SIG-M5 (cell line): Measurements from ENCODE around the gene SQSTM1.
"Not testable (repeated sequence)": the region's sequence is repeated elsewhere in the genome, so short reads cannot be mapped to it uniquely, and the experiment has no call there.

ENCODE experiments used
- DNase-seq: peaks from one replicate; lab custom pipeline; 2025; lab: John Stamatoyannopoulos, UW

SQSTM1 gene

DNA sequence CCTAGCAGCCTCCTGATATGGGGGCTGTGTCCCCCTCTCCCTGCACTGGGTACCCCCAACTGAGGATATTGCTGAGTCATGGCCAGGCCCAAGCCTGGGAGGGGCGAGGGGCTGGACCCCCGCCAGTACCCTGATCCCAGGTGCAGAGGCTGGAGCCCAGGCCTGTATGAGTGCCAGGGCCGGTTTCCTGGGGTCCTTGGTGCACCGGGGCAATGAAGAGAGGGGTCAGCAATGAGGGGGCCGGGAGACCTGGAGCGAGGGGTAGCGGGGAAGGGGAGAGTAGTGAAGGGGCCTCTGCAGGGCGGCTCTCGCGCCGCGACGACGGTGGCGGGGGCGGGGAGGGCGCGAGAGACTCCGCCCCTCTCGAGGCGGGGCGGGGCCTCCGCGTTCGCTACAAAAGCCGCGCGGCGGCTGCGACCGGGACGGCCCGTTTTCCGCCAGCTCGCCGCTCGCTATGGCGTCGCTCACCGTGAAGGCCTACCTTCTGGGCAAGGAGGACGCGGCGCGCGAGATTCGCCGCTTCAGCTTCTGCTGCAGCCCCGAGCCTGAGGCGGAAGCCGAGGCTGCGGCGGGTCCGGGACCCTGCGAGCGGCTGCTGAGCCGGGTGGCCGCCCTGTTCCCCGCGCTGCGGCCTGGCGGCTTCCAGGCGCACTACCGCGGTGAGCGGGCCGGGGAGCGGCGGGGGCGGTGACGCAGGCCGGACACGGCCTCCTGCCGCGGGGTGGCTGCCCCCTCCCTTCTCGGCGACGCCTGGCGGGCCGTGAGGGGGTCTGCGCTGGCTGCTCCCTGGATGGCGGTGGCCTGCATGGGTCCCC, at the start of gene SQSTM1:
SQSTM1 (plus strand) TSS at position 423 of the 815 bp plus-strand sequence; CDS start at position 455, 32 bp downstream.
- DNase-seq: no peak

DNA sequence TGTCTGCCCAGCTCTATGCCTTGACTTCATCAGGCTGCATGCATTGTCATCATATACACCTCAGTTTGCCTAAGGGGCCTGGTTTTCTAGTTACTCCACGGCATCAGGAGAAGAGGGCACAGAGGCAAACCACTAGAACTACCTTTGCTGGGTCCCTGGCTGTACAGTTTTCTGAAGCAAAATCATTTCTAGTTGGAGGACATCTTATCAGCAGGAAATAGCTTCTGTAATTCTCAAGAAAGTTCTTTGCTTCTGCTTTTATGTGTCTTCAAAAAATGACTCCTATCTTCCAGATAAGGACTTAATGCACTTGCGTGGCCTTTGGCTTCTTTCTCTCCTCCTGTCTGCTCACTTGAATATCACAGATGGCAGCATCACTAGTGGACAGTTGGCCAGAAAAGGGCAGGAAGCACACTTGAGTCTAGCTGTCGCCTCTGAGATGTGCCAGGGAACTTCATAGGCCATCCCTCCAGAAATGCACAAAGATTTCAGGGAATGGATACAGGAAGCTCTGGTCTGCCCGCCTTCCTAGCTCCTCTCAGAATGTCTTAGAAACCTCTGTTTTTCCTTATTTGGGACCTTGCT, 49.3 kb upstream of the SQSTM1 start:
- DNase-seq: no peak

DNA sequence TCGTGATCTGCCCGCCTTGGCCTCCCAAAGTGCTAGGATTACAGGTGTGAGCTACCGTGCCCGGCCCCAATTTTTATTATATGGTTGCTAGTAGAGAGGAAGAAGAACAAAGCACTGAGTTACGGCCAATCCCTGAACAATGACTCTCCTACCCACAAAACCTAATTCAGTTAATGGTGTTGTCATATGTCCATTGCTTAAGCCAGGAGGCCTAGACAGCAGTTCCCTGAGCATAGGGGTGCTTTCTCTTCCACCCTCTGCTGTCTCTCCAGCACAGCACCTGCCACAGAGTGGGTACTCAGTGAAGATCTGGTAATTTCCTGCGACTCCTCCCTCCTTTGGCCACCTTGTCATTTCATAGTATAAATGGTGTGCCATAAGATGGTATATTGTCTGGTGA, 48.4 kb upstream of the SQSTM1 start:
- DNase-seq: no peak

DNA sequence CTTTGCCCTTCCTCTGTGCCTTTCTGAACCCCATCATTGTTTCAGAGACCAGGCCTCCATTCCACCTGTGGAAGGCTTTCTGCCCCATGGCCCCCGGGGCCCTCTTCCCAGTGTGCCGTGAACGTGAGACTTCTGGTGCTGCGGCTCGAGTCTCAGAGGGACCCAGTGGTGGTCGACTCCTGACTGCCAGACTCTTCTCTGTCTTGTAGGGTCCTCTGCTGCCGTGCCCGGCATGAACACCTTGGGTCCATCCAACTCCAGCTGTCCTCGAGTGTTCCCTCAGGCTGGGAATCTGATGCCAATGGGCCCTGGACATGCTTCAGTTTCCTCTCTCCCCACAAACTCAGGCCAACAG, 47.0 kb upstream of the SQSTM1 start:
- no peak for DNase-seq

DNA sequence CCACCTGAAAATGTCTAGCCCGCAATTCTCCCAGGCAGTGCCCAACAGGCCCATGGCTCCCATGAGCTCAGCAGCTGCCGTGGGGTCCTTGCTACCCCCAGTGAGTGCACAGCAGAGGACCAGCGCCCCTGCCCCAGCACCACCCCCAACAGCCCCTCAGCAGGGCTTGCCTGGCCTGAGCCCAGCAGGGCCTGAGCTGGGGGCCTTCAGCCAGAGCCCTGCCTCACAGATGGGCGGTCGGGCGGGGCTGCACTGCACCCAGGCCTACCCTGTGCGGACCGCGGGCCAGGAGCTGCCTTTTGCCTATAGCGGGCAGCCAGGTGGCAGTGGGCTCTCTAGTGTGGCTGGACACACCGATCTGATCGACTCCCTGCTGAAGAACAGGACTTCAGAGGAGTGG, 46.3 kb upstream of the SQSTM1 start:
- DNase-seq: no peak

DNA sequence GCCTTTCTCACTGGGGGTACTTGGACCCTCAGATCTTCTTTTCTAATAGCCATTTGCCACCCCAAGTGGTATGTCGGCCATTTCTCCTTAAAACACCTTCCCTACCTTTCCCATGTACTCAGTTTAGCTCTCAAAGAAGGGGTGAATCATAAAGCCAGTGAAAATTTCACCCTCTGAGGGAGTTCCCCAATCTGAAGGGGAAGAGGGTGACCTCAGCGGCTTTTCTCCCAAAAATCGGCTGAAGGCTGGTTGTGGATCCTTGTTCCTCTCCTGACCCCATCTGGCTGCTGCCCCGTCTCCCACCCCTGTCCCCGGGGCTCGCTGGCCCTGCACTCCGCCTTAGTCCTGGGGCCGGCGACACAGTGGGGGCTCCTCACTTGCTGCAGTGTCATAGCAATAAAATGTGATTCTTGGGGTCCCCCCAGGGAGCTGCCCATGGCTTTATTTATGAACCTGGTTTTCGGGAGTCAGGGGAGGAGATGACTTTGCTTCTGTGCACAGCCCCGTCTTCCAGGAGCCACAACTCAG, 44.2 kb upstream of the SQSTM1 start:
- DNase-seq: no peak

DNA sequence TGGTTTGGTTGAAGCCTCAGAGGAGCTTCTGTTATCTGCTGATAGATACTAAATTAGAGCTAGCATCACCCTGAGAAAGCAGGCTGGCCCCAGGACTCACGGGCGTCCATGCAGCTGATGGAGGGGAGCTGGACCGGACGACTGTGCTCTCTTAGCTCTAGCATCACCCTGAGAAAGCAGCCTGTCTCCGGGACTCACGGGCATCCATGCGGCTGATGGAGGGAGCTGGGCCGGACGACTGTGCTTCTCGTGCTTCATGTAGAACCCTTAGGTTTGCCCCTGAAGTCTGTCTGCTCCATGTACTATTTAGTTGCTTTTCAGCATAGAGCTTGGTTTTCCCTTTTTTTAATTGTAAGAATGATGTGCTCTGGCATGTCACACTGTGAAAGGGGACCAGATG, 43.2 kb upstream of the SQSTM1 start:
- DNase-seq: no peak

DNA sequence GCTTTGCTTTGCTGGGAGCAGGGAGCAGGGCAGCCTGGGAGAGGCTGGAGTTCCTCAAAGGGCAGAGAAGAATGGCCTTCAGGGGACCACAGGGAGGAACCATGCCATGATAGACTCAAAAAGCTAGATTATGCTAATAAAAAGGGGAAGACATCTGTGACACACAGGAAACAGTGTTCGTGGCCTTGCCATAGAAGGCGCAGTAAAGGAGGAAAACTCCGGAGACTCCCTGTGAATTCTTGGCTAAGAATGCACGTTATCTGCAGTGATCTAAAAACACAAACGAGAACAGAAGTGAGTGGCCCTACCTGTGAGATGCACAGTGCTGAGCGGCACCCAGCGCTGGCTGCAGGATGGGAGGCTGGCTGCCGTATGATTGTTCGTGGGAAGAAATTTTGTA, 42.8 kb upstream of the SQSTM1 start:
- no peak for DNase-seq

DNA sequence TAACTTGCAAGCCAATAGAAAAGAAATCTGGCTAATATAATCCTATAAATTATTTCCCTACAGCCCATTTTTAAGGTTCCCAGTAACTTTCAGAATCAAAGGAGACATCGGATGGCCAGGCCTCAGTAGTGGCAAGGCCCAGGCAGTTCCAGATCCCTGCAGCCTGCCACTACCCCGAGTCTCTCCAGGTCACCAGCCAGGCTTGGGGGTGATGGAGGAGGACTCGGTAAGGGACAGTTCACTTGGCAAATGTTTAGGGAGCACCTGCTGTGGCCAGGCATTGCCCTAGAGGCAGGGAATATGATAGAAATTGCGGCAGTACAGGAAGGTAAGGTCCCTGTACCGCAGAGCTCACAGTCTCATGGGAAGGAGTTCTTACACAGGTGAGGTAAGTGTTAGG, 42.1 kb upstream of the SQSTM1 start:
- DNase-seq: no peak

DNA sequence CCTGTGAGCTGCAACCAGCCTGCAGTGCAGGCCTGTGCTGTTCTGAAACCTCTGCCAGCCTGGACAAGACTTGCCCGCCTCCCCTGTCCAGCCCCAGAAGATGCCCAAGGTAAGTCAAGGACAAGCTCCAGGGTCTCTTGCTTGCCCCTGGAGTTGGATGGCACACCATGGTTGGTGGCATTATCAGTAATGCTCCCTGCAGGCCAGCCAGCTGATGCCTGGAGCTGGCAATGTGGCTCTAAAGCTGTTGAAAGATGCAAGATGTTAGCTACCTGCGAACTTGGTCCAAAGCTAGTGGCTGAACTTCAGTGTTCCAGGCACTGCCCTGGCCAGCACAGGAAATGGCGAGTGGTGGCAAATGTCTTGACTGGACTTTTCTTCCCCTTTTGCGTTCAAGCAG, 40.9 kb upstream of the SQSTM1 start:
- DNase-seq: no peak

DNA sequence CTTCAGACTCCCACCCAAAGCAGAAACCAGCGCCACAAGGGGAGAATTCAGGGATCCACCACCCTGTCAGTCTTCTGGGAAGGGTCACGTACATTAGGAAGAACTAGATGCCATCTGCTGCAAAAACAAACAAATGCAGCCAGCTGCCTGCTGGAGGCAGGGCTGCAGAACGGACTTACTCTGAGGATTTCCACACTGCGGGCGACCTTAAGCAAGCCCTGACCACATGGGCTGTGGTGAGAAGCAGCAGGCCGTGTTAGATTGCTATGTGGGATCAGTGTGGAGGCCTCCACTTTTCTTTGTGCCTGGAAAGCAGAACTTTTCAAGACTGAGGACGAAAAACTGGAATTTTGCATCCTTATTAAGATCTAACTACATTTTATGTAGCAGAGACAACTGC, 40.3 kb upstream of the SQSTM1 start:
- no peak for DNase-seq

DNA sequence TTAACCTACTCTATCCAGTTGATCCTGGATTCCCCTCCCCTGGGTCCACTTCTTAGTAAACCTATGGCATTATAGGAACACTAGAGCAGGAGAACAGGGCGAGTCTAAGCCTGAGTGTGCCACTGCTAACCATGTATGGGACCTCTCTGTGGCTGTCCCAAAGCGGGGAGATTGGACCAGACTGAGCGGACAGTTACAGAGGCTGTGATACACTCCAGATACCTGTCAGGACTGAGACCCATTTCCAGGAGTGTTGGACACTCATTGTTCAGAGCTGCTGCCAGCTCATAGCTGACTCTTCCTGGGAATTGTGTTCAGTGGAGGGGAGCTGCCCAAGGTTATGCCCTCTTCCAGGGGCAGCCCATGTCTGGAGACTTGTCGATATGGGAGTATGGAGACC, 38.9 kb upstream of the SQSTM1 start:
- no peak for DNase-seq

DNA sequence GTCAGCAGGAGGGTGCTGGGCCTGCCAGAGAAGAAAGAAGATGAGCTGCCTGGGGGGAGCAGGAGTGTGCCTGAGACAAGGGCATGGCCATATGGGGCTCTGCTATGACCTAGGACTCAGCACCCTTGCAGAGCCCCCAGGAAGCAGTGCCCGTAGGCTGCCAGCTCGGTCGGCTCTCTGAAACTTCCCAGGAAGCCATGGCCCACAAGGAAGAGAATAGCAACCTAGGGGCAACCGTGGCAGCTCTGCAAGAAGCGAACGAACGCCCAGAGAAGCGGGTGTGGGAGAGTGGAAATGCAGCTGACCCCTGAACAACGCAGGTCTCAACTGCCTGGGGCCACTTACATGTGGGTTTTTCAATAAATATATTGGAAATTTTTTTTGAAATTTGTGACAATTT, 37.6 kb upstream of the SQSTM1 start:
- DNase-seq: no peak

DNA sequence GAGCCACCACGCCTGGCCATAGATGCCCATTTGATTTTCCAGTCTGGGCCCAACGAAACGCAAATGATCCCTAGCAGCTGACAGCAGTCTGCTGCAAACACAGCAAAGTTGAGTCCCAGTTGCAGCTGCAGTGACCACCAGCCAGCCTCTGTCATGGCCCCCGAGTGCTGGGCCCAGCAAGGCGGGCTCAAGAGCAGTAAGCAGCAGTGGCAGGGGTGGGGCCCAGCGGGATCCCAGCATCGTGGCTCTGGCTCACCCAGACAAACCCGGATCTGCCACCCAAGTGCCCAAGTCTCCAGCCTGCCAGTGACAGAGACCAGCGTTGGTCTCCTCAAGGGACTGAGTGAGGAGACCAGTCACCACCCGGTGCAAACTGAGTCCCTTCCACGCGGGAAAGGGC, 33.8 kb upstream of the SQSTM1 start:
- no peak for DNase-seq

DNA sequence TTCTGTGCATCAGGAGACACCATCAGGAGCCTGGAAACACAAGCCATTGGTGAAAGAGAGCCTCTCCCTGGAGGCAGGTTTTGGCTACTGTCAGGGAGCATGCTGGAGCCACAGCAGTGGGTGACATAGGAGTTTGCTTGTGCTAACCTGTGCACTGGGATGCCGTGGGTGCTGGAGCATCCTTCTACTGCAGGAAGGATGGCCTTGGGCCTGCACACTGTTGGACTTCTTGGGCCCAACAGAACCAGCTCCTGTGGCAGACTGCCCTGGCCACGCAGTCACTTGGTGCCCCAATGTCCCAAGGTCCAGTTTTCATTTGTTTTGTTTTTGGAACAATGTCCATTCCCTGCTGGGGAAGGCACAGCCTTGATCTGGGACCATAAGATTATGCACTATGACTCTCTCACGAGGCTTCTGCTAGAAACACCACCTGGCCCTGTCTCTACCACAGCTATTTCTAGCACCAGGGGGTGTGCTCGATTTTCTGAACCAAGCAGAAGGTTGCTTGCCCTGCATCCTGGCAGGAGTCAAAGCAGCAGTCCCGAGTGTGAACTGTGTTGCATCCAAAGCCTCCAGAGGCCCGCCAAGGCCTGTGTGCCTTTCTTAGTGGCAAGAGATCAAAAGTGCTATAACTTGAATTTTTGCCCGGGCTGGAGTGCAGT, 32.4 kb upstream of the SQSTM1 start:
- DNase-seq: no peak

DNA sequence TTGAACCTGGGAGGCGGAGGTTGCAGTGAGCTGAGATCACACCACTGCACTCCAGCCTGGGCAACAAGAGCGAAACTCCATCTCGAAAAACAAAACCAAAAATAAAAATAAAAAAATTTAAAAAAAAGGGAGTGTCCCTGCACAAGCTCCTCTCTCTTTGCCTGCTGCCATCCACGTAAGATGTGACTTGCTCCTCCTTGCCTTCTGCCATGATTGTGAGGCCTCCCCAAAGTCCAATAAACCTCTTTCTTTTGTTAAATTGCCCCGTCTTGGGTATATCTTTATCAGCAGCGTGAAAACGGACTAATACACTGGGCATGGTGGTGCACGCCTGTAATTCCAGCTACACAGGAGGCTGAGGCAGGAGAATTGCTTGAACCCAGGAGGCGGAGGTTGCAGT, 31.4 kb upstream of the SQSTM1 start:
- DNase-seq: not testable (repeated sequence)

DNA sequence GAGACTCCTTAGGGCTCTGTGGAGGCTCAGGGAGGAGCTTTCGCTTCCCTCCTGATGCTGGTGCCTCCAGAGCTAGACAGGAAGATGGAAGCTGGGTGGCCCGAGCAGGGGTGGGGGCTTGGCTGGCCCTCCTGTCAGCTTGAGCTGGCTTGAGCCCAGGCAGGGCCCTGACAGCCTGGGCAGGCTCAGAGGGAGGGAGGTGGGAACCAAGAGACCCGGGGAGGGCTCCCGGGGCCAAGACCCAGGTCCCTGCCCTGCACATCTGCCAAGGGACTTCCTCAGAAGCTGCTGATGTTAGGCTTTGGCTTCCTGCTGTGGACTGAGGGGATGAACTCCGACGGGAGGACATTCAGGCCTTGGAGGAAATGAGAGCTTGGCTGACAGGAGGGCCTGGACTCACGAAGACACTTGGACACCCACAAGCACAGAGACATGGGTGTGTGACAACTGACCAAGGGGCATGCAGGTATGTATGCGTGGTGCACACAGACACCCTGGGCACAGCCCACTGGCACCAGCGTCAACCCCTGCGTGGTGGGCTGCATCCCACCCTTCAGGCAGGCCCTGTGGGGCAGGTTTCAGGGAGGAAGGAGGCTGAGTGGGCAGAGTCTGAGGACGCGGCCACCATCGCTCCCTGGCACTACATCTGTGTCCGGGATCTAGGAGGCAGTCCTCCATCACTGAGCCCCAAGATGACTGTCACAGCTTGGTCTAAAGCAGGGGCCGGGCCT, 28.7 kb upstream of the SQSTM1 start:
- no peak for DNase-seq

DNA sequence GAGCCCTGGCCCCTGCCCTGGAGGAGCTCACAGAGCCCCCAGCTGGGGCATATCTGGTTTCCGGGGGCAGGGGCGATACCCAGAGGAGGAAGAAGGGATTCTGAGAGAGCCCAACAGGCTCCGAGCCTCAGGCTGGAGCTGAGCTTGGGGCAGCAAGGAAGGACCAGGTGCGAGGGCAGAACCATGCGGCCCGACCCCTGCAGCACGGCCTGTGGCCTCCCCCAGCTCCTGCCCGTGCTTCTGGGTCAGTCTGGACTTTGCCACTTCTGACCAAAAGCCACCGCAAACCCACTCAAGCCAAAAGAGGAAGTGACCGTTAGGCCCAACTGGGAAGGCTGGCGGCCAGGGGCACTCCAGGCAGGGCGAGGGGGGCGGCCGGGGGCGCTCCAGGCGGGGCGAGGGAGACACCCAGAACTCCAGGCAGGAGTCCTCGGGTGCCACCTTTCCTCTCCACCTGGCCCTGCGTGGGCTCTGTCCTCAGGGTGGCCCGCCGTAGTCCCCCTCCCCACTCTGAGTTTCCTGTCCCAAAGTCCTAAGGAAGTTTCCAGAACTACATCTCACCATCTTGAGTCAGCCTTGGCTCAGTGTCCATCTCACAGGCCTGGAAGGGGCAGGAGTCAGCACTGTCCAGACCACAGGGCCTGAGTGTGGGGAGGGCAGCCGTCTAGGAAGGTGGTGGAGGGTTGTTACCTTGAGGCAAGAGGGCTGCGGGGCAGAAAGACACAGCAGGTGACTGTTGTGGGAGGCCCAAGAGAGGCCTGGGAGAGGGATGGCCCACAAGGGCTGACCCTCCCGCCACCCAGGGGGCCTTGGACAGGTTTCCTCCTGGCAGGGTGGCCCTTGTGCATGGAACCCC, 27.9 kb upstream of the SQSTM1 start:
- DNase-seq: no peak

DNA sequence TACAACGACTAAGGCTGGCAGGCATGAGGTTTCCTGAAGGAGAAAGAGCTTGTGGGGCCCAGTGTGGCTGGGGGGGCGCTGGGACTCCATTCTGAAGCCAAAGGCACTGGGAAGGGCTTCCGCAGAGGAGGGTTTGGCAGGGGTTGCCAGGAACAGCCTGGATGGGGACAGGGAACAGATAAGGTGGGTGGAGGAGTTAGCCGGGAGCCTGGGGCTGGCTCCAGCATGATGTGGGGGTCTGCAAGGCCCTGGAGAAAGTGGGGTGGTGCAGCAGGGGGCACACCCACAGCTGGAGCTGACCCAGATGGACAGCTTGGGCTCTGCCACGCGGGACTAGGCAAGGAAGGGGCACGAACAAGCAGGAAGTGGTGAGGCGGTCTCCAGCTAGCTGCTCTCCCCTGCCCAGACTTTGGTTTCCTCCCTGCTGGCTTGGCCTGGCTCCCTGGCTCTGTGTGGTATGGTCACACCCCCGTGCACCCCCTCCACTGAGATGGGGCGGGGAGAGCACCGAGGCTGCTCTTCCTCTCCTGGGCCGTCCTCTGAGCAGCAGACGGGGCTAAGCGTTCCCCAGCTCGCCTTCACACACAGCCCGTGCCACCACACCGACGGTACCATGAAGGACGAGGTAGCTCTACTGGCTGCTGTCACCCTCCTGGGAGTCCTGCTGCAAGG, 27.1 kb upstream of the SQSTM1 start, which contains the start of gene LTC4S:
LTC4S (plus strand) TSS at position 519 of the 672 bp plus-strand sequence; CDS start at position 614, 95 bp downstream.
- DNase-seq: no peak

DNA sequence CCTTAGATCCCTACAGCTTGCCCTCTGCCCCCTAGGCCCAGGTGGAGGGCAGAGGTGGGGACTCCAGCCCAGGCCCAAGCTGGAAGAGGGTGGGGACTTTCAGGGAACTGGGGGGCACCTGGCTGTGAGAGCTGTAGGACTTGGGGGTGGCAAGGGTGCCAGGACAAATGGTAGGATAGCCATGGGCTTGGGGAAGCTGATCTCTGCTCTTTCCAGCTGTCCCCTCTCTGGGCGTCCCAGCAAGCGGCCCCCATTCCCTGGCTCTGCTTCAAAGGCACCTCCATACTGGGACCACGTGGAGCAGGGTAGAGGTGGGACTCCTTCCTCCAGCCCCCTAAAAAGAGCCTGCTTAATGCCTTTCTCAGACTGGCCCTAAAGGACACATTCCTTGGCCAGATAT, 26.5 kb upstream of the SQSTM1 start:
- no peak for DNase-seq

DNA sequence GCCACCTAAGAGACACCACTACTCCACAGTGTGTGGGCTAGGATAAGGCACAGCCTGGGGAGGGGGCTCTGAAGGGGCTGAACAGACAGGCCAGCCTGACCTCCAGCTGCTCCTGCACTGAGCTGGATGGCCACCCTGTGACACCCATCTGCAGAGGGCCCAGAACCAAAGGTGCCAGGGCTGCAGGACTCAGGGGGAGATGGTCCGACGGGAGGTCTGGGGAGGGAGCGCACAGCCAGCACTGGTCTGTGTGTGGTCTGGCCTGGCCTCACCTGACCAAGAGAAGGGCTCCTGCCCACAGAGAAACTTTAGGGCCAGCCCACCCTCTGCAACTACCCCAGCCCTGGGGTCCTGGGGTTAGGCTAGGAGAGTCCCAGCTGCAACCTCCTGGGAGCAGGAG, 26.1 kb upstream of the SQSTM1 start:
- no peak for DNase-seq
